Measurements from ENCODE around the gene MAP1B. TPM values are rescaled to one million over a fixed set of nuclear protein-coding genes. Genes with fewer than 3 reads are reported as not detected.

Gene MAP1B
- polyA plus RNA-seq, 1 donor (not counting 4 experiments of a cell fraction or from before 2014, with no cell fraction given): 3.3 TPM

DNA sequence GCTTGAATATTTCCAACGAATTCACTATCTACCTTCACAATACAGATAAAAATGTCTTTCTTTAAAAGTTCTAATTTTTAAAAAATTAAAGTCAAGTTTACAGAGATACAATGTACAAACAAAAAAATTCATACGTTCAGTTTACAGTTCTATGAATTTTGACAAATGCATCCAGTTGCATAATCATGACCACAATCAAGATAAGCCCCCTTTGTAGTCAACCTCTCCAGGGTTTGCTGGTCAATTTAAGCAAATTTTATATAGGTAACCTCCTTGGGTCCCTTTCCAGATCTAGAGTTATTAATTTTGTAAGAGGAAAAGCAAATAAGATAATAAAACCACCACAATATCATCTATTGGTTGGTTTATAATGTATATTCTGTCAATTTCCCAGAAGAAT is 136.4 kb downstream of the MAP1B start:
- TF ChIP-seq EZH2 (IDR thresholded peaks at IDR 0.05; ENCODE audit: low read length): no peak
- TF ChIP-seq, protein P1, sequence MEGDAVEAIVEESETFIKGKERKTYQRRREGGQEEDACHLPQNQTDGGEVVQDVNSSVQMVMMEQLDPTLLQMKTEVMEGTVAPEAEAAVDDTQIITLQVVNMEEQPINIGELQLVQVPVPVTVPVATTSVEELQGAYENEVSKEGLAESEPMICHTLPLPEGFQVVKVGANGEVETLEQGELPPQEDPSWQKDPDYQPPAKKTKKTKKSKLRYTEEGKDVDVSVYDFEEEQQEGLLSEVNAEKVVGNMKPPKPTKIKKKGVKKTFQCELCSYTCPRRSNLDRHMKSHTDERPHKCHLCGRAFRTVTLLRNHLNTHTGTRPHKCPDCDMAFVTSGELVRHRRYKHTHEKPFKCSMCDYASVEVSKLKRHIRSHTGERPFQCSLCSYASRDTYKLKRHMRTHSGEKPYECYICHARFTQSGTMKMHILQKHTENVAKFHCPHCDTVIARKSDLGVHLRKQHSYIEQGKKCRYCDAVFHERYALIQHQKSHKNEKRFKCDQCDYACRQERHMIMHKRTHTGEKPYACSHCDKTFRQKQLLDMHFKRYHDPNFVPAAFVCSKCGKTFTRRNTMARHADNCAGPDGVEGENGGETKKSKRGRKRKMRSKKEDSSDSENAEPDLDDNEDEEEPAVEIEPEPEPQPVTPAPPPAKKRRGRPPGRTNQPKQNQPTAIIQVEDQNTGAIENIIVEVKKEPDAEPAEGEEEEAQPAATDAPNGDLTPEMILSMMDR (optimal IDR thresholded peaks at IDR 0.05 in 1 of 3, IDR thresholded peaks at IDR 0.05 in 1 of 3, conservative IDR thresholded peaks at IDR 0.05 in 1 of 3; ENCODE audit: extremely low read depth in 1 of 3, insufficient read depth in 2 of 3, low read length in 3 of 3): no peak
- Histone ChIP-seq H3K79me2 (ENCODE audit: control insufficient read depth, insufficient read depth, low read length) (peaks cover 12% of the 10 kb centered on the region), H2AFZ (ENCODE audit: control insufficient read depth, low read length) (no peak overlapping the region), H3K4me3 (ENCODE audit: control insufficient read depth in 2 of 3, extremely low read depth in 1 of 3, insufficient read depth in 2 of 3, low read depth in 1 of 3, low read length in 3 of 3) (no peak overlapping the region), H3K36me3 (ENCODE audit: control insufficient read depth in 2 of 2, extremely low read depth in 1 of 2, insufficient read depth in 2 of 2, low read length in 2 of 2) (no peaks in the 10 kb centered on the region), H3K9ac (ENCODE audit: control insufficient read depth, extremely low read depth, insufficient read depth, low read length) (no peak overlapping the region), H4K20me1 (ENCODE audit: control insufficient read depth, extremely low read depth, insufficient read depth, low read length) (no peaks in the 10 kb centered on the region), H3K9me1 (ENCODE audit: control insufficient read depth, extremely low read depth, insufficient read depth, low read length) (no peaks in the 10 kb centered on the region), H3K9me3 (ENCODE audit: control insufficient read depth, low read depth, low read length) (no peaks in the 10 kb centered on the region), H3K4me1 (ENCODE audit: control insufficient read depth, extremely low read depth, insufficient read depth, low read length) (peaks cover 12% of the 10 kb centered on the region), H3K27ac (ENCODE audit: control insufficient read depth, insufficient read depth, low read length) (no peak overlapping the region), H3K27me3 (ENCODE audit: control insufficient read depth, extremely low read depth, insufficient read depth, low read length) (no peaks in the 10 kb centered on the region), H3K4me2 (ENCODE audit: control insufficient read depth, extremely low read depth, insufficient read depth, low read depth, low read length) (no peak overlapping the region)
- FAIRE-seq: no peak
- dilution Hi-C loops (cut with MboI; ENCODE audit: extremely low pct_ligation_motif_present, low sequenced_read_pairs): no loop called here
- DNase-seq (ENCODE audit: low read depth, low spot score): no peak

DNA sequence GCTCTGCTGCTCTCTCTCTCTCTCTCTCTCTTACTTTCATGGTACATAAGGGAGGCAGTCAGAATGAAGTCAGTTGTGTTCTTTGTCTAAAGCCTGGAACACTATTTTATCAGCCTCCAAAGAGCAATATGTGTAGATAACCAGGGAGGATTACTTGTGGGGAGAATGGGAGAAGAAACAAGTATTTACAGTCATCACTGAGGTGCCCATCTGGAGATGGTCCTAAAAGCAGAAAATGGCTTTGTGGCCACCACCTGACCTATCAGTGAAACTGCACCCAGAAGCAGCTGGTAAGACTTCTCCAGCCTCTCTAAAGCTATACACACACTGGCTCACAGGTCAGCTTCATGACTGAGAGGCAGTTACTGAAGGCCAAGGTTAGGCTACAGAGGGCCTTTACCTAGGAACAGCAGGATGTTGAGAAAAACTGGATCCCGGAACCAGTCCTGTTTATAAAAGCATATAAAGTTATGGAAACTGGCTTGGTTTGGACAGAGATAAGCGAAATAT is 137.6 kb downstream of the MAP1B start:
- Histone ChIP-seq H3K79me2 (ENCODE audit: control insufficient read depth, insufficient read depth, low read length) (peaks cover 12% of the 10 kb centered on the region), H3K4me3 (ENCODE audit: control insufficient read depth in 2 of 3, extremely low read depth in 1 of 3, insufficient read depth in 2 of 3, low read depth in 1 of 3, low read length in 3 of 3) (no peak overlapping the region), H3K27me3 (ENCODE audit: control insufficient read depth, extremely low read depth, insufficient read depth, low read length) (no peaks in the 10 kb centered on the region), H3K9me1 (ENCODE audit: control insufficient read depth, extremely low read depth, insufficient read depth, low read length) (no peaks in the 10 kb centered on the region), H3K4me2 (ENCODE audit: control insufficient read depth, extremely low read depth, insufficient read depth, low read depth, low read length) (no peak overlapping the region), H3K36me3 (ENCODE audit: control insufficient read depth in 2 of 2, extremely low read depth in 1 of 2, insufficient read depth in 2 of 2, low read length in 2 of 2) (no peaks in the 10 kb centered on the region), H3K9ac (ENCODE audit: control insufficient read depth, extremely low read depth, insufficient read depth, low read length) (no peak overlapping the region), H3K9me3 (ENCODE audit: control insufficient read depth, low read depth, low read length) (no peaks in the 10 kb centered on the region), H4K20me1 (ENCODE audit: control insufficient read depth, extremely low read depth, insufficient read depth, low read length) (no peaks in the 10 kb centered on the region), H3K4me1 (ENCODE audit: control insufficient read depth, extremely low read depth, insufficient read depth, low read length) (peaks cover 14% of the 10 kb centered on the region), H2AFZ (ENCODE audit: control insufficient read depth, low read length) (no peak overlapping the region), H3K27ac (ENCODE audit: control insufficient read depth, insufficient read depth, low read length) (no peak overlapping the region)
- DNase-seq (ENCODE audit: low read depth, low spot score): no peak
- dilution Hi-C loops (cut with MboI; ENCODE audit: extremely low pct_ligation_motif_present, low sequenced_read_pairs): no loop called here
- peak; percentile 68 for FAIRE-seq
- TF ChIP-seq, protein P1 (optimal IDR thresholded peaks at IDR 0.05 in 1 of 3, IDR thresholded peaks at IDR 0.05 in 1 of 3, conservative IDR thresholded peaks at IDR 0.05 in 1 of 3; ENCODE audit: extremely low read depth in 1 of 3, insufficient read depth in 2 of 3, low read length in 3 of 3): peak; percentile 55 to 69 (median 67)
- no peak for TF ChIP-seq EZH2 (IDR thresholded peaks at IDR 0.05; ENCODE audit: low read length)
